GM18526 (cell line): Measurements from ENCODE around the gene MS4A8.

Source experiments
- POLR2A ChIP-seq: IDR thresholded peaks from 3 replicates; pipeline ENCODE4 v1.6.1; 2011; ENCODE audit not compliant: insufficient read length; ENCODE audit errors: extremely low read depth

Gene MS4A8

GRCh38 chr11:60754887-60755286, 55.5 kb downstream of the MS4A8 start:
- TF ChIP-seq POLR2A: no peak

GRCh38 chr11:60756307-60757032, 57.1 kb downstream of the MS4A8 start, which contains the start of gene MS4A15:
TSS of gene MS4A15 (plus strand) at chr11:60756867. CDS start at chr11:60763734, 6,867 bp downstream.
- no peak for TF ChIP-seq POLR2A

- TF ChIP-seq POLR2A: no peak
Observed at GRCh38 chr11:60757231-60757800, 57.9 kb downstream of the MS4A8 start.

DNA sequence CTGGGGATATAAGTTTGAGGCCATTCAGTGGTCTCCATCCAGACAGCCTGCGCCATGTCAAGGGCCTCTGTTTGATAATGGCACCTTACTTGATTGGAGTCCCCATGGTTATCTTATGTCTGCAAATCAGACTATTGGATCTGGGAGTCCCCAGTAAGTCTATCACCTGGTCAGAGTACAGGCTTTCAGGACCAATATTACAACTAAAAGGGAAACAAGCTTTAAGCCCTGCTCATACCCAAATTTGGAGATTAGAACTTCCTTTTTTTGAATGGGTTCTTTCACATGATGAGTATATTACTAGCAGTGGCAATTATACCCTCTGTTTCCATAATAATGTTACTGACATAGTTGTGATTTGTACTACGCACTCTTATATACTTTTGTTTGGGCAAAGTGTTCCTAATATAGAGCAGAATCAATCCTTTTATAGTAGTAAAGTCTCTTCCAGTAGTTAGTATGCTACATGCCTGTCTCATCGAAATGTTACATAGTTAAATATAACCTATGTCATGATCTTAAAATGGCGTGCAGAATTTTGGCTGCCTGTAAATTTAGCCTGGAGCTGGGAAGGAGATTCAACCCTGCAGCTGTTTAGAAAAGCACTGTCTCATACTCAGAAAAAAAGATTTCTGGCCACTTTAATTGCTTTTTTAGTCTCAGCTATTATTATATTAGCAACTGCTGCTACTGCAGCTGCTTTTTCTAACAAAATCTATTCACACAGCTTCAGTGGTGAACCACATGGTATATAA, 62.2 kb downstream of the MS4A8 start:
- no peak for TF ChIP-seq POLR2A

DNA sequence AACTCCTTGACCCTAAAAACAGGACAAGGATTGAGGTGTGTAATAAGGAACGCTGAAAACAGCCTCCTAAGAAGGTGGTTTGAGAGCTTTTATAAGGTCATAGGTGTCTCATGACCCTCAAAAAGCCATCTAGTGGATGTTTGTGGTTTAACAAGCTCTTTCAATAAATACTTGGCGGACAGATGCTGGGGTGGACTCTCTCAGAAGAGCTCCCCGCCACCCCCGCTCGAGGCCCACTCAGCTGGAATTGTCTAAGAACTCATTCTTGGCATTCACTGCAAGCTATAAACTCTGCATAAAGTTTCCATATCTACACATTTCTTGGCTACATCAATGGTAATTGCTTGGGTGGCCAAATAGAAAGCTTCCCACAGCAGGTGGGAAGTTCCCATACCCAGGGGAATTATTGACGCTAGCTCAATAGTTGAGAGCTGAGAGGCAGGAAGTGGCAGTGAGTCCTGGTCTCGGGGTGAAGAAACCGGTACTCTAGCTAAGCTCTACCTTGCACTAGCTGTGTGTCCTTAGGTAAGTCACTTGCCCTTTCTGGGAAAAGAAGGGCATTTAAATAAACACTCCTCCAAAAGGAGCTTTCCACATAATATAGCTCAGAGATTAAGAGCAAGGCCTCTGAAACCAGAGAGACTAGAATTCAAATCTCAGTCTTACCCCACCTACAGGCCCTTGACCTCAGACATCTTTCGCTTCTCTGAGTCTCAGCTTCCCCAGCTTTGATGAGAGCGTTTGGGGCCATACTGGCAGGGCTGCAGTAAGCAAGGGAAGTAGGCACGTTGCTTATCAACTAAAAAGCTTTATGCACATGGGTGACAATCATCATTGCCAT, 63.7 kb downstream of the MS4A8 start:
- no peak for TF ChIP-seq POLR2A

- peak; percentile 14 for TF ChIP-seq POLR2A
Observed at GRCh38 chr11:60763692-60764369, 64.4 kb downstream of the MS4A8 start.

- no peak for TF ChIP-seq POLR2A
Observed at GRCh38 chr11:60764879-60765278, 65.5 kb downstream of the MS4A8 start.

DNA sequence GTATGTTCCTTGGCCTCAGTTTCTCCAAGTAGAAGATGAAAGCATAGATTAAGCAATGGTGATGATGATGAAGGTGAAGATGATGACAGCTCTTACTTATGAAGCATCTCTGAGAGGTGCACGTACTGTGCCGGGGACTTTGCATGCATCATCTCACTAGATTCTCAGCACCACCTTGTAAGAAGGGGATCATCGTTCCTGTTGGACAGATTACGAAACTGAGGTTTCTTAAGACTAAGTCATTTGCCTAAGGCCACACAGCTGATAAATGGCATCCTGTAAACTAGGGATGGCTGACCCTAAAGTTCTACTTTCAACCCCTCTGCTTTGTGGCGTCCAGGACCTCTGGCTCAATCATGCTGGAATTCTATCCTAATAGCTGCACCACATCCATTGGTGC, 65.9 kb downstream of the MS4A8 start:
- TF ChIP-seq POLR2A: no peak
